DMS 273 (cell line): ENCODE measurements around the gene SMC4.

Source experiments
- DNase-seq: peaks from one replicate; lab custom pipeline; 2025; ENCODE audit not compliant: unreplicated experiment; lab: John Stamatoyannopoulos, UW

Gene SMC4

DNA sequence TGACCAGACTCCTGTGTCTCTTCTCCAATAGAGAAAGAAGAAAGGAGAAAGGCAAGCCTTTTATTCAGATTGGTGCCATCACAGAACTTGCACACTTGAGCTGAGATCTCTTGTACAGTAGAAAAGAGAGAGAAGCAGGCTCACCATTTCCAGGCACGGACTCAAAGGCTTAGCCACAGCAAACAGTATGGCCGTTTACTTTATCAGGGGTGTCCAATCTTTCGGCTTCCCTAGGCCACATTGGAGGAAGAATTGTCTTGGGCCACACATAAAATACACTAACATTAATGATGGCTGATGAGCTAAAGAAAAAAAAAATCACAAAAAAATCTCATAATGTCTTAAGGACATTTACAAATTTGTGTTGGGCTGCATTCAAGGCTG, 5.4 kb upstream of the SMC4 start:
- no peak for DNase-seq

- DNase-seq: peak; percentile 91
These were observed 4.2 kb upstream of the SMC4 start for GRCh38 chr3:160395297-160395696.

GRCh38 chr3:160398820-160399124, 678 bp upstream of the SMC4 start:
- DNase-seq: no peak

GRCh38 chr3:160400030-160400701, 716 bp downstream of the SMC4 start:
- DNase-seq: peak; percentile 76

DNA sequence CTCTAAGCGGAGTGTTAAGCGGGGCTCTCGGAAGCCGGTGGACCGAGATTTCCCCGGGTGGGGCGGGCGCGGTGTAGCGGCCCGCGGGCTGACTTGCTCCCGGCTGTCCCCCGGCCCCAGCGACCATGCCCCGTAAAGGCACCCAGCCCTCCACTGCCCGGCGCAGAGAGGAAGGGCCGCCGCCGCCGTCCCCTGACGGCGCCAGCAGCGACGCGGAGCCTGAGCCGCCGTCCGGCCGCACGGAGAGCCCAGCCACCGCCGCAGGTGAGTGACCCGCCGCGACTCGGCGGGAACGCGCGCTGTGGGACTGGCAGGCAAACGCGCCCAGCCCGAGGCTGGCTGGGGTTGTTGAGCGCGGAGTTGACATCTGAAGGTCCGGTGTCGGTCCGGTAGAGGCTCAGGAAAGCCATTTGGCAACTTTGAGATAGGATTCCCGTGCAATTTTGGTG, 1.3 kb downstream of the SMC4 start:
- peak; percentile 72 for DNase-seq

- peak; percentile 70 for DNase-seq
These were observed 2.0 kb downstream of the SMC4 start for GRCh38 chr3:160401291-160402095.

DNA sequence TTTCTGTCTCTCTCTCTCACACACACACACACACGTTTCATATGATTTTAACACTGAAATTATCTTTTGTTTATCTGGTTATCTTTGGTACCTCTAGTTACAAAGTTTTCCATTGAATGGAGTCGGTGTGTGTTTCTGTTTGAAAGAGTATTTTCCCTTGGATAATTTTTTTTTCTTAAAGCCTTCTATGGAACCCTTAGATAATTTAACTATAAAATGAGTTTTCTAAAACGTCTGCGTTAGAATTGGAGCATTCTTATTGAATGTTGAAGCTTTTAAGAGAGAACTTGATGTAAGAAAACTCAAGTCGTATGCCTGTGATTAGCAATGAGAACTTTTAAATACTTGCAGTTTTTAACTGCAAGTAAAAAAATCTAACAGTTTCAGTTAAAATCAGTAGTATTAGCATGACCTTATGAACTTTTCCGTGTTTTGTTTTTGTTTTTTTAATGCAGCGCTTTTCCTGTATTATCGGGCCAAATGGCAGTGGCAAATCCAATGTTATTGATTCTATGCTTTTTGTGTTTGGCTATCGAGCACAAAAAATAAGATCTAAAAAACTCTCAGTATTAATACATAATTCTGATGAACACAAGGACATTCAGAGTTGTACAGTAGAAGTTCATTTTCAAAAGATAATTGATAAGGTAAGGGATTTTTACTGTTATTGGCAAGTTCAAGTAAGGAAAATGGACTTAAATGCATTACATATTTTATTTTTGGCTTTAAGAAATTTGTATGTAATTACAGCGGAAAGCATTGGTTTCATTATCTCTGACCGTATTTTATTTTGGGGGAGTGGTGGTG, 3.0 kb downstream of the SMC4 start:
- DNase-seq: no peak

DNA sequence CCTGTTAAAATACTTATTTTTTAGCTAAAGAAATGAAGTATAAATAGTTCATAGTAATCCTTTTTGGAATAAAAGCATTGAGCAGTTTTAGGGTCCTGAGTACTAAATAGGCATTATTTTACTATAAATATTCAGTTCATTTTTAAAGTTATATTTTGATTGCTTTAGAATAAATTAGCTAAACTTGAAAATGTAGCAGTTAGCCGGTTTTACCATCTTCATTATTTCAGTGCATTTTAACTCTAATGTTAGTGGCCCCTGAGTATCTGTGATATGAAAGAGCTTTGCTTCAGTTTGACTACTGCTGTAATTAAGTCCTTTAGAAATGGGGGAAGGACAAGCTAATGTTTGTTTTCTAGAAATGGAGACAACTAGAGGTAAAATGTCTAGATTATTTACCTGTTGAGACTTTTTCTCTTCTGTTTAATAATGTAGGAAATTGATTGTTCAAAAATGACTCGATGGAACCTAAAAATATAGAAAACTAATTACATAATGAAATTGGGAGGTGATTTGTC, 3.6 kb downstream of the SMC4 start:
- DNase-seq: peak; percentile 38

DNA sequence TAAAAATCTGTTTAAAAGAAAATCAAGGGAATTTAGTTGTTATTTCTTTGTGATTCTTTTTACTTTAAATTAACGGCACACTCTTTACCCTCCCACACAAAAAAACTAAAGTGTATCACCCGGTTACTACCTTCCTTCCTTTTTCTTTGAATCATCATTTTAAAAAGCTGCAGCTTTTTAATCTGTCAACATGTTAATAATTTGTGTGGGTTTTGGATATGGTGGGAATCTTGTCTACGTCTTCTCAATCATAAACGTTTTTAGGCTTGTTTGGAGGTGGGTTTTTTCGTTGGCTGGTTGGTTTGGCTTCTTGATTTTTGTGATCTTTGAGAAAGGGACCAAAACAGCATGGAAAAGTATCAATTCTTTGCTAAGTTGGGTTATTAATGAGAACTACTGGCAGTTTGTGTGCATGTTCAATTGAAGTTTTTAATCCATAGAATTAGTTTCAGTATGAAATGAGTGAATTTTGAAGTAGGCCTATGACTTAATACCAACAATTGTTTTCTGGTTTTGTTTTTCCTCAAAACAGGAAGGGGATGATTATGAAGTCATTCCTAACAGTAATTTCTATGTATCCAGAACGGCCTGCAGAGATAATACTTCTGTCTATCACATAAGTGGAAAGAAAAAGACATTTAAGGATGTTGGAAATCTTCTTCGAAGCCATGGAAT, 4.5 kb downstream of the SMC4 start:
- no peak for DNase-seq

DNA sequence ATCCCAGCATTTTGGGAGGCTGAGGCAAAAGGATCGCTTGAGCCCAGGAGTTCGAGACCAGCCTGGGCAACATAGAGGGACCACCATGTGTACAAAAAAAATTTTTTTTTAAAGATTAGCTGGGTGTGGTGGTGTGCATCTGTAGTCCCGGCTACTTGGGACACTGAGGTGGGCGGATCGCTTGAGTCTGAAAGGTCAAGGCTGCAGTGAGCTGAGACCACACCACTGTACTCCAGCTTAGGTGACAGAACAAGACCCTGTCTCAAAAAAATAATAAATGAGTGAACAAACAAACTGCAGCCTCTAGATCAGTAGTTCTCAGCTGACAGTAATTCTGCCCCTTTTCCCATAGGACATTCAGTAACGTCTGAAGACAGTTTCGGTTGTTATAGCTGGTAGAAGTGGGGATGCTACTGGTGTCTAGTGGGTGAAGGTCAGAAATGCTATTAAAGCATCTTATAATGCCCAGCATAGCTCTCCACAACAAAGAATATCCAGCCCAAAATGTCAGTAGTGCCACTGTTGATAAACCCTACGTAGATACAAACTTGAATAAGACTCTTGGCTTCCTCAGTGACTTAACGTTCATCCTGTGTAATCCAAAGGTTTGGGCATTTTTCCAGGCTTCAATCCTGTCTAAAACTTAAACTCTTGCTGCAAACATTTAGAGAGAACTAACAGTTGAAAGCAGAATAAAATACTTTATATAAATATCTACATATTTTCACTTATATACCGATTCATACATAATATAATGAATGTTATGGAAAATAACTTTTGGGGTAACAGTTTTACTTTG, 10.6 kb downstream of the SMC4 start:
- peak; percentile 28 for DNase-seq

GRCh38 chr3:160412477-160412876, 13.0 kb downstream of the SMC4 start:
- DNase-seq: no peak

DNA sequence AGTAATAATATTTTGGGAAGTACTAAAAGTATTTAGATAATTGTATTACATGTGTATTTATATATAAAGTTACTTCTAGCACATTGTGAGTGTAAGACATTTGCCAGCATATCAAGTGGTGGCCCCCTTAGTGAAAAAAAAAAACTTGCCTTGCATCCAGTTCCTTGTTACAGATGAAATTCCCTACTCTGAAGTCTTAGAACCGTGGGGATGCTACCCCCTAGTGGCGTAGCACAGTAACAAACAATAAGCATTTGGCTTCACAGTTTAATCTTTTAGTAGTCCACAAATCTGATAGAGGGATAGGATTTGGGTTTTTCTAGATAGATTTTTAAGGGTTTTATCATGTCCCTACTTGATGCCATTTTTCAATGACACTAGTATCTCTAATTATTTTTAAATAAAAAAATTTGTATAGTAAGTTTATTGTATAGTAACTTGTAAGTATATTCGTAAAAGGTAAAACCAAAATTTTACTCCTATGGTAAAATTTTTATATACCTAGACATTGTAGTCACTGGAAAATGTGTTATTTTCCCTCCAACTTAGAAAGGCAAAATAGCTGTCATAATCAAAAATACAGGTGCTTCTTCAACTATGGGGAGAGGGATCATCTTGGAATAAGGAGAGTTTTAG, 14.3 kb downstream of the SMC4 start:
- DNase-seq: peak; percentile 89

GRCh38 chr3:160417311-160417710, 17.9 kb downstream of the SMC4 start:
- no peak for DNase-seq

GRCh38 chr3:160427832-160428424, 28.5 kb downstream of the SMC4 start:
- no peak for DNase-seq

- DNase-seq: no peak
These were observed 34.6 kb downstream of the SMC4 start for GRCh38 chr3:160434071-160434470.

GRCh38 chr3:160435095-160435494, 35.6 kb downstream of the SMC4 start:
- DNase-seq: no peak

GRCh38 chr3:160435747-160436146, 36.3 kb downstream of the SMC4 start:
- DNase-seq: no peak

- DNase-seq: peak; percentile 23
These were observed 37.6 kb downstream of the SMC4 start for GRCh38 chr3:160437083-160437455.

DNA sequence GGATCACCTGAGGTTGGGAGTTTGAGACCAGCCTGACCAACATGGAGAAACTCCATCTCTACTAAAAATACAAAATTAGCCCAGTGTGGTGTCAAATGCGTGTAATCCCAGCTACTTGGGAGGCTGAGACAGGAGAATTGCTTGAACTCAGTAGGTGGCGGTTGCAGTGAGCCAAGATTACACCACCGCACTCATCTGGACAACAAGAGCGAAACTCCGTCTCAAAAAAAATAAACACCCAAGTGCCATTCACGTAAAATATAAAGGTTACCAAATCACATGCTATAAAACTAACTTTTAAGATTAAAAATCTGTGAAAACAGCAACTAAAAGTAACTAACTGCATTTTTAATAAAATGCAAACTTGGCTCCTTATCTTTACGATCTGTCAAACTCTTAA, 41.2 kb downstream of the SMC4 start:
- DNase-seq: no peak
